Liver (tissue), 9 donors: ENCODE data around the gene REC114. TPM values are rescaled to one million over a fixed set of nuclear protein-coding genes. Genes with fewer than 3 reads are reported as not detected.

Source experiments
- DNase-seq: peaks from one replicate; pipeline ENCODE4 v3.0.0-alpha.2; 2017; ENCODE audit warnings: low spot score
- H3K27ac ChIP-seq, 2 donors: one replicate each; pipeline ENCODE4 v1.7.0; 2013; ENCODE audit warnings: inconsistent platforms in 2 of 2, low read length in 2 of 2, control low read depth in 1 of 2, low read depth in 1 of 2, mild to moderate bottlenecking in 1 of 2
- H3K27me3 ChIP-seq, 4 donors: one replicate each; pipeline versions ENCODE4 v1.6.1 to v1.7.0; 2013; ENCODE audit warnings: low read length in 3 of 4, inconsistent platforms in 1 of 4, mild to moderate bottlenecking in 1 of 4, moderate library complexity in 1 of 4; ENCODE audit not compliant: control insufficient read depth in 4 of 4, insufficient read depth in 4 of 4
- H3K36me3 ChIP-seq, 4 donors: one replicate each; pipeline versions ENCODE4 v1.6.1 to v1.7.0; 2013; ENCODE audit warnings: low read length in 3 of 4, mild to moderate bottlenecking in 3 of 4, low read depth in 1 of 4, moderate library complexity in 1 of 4; ENCODE audit not compliant: control insufficient read depth in 4 of 4, insufficient read depth in 3 of 4
- H3K4me1 ChIP-seq, 4 donors: one replicate each; pipeline versions ENCODE4 v1.6.1 to v1.7.0; 2013; ENCODE audit warnings: low read length in 3 of 4, mild to moderate bottlenecking in 3 of 4, moderate library complexity in 1 of 4; ENCODE audit not compliant: control insufficient read depth in 4 of 4, insufficient read depth in 4 of 4
- H3K4me3 ChIP-seq, 3 donors: one replicate each; pipeline versions ENCODE4 v1.6.1 to v1.7.0; 2013; ENCODE audit warnings: low read length in 3 of 3, control low read depth in 1 of 3, low read depth in 1 of 3, mild to moderate bottlenecking in 1 of 3
- H3K9ac ChIP-seq, 2 donors: one replicate each; pipeline ENCODE4 v1.7.0; 2013; ENCODE audit warnings: low read length in 2 of 2, mild to moderate bottlenecking in 2 of 2, moderate library complexity in 2 of 2, control low read depth in 1 of 2, low read depth in 1 of 2
- H3K9me3 ChIP-seq, 4 donors: one replicate each; pipeline versions ENCODE4 v1.6.1 to v1.7.0; 2013; ENCODE audit warnings: low read length in 3 of 4; ENCODE audit not compliant: control insufficient read depth in 4 of 4
- EGR1 ChIP-seq, 2 donors: IDR thresholded peaks; 2 replicates each; pipeline ENCODE4 v1.6.1; 2016 to 2018; ENCODE audit warnings: antibody characterized with exemption in 2 of 2, low read depth in 2 of 2
- FOXA1 ChIP-seq: IDR thresholded peaks from 2 replicates; pipeline ENCODE4 v1.6.1; 2016; ENCODE audit warnings: antibody characterized with exemption
- FOXA2 ChIP-seq: IDR thresholded peaks from 2 replicates; pipeline ENCODE4 v1.6.1; 2016; ENCODE audit warnings: antibody characterized with exemption
- GABPA ChIP-seq, 2 donors: IDR thresholded peaks in 1 of 2; conservative IDR thresholded peaks in 1 of 2; 2 replicates each; pipeline ENCODE4 v1.6.1; 2016; ENCODE audit warnings: antibody characterized with exemption in 2 of 2, mild to moderate bottlenecking in 1 of 2, moderate library complexity in 1 of 2
- HNF4A ChIP-seq, 2 donors: conservative IDR thresholded peaks; 2 replicates each; pipeline ENCODE4 v1.6.1; 2016; ENCODE audit warnings: antibody characterized with exemption in 2 of 2, mild to moderate bottlenecking in 2 of 2
- HNF4G ChIP-seq: IDR thresholded peaks from 2 replicates; pipeline ENCODE4 v1.6.1; 2016; ENCODE audit warnings: antibody characterized with exemption
- JUND ChIP-seq, 2 donors: IDR thresholded peaks; 2 replicates each; pipeline ENCODE4 v1.6.1; 2016; ENCODE audit warnings: antibody characterized with exemption in 2 of 2
- NR2F2 ChIP-seq: IDR thresholded peaks from 2 replicates; pipeline ENCODE4 v1.6.1; 2016; ENCODE audit warnings: antibody characterized with exemption
- RAD21 ChIP-seq, 2 donors: IDR thresholded peaks; 2 replicates each; pipeline ENCODE4 v1.6.1; 2016; ENCODE audit warnings: antibody characterized with exemption in 2 of 2, mild to moderate bottlenecking in 2 of 2
- RXRA ChIP-seq, 2 donors: IDR thresholded peaks; 2 replicates each; pipeline ENCODE4 v1.6.1; 2017 to 2018; ENCODE audit warnings: antibody characterized with exemption in 2 of 2, mild to moderate bottlenecking in 1 of 2
- SP1 ChIP-seq: IDR thresholded peaks from 2 replicates; pipeline ENCODE4 v1.6.1; 2018; ENCODE audit warnings: antibody characterized with exemption, mild to moderate bottlenecking
- TAF1 ChIP-seq: conservative IDR thresholded peaks from 2 replicates; pipeline ENCODE4 v1.6.1; 2016; ENCODE audit warnings: antibody characterized with exemption, mild to moderate bottlenecking
- YY1 ChIP-seq: IDR thresholded peaks from 2 replicates; pipeline ENCODE4 v1.6.1; 2016; ENCODE audit warnings: antibody characterized with exemption, mild to moderate bottlenecking
- WGBS: extraction: QIAGEN DNeasy Blood & Tissue Kit; methylation state at CpG from one replicate; pipeline ENCODE4 v1.1.7; 2013; 5-methylcytosine and 5-hydroxymethylcytosine counted together
- polyA plus RNA-seq, 2 donors: library from polyadenylated mRNA; stranded (reverse) in 1 of 2; unstranded in 1 of 2; fragments of 200-250 nt in 1 of 2; fragments of >200 nt in 1 of 2; fragmentation: Nextera tagmentation in 1 of 2; extraction: Ambion mirVana in 1 of 2; gene quantifications; one replicate each; pipeline versions ENCODE4 v1.2.1 to v1.2.3, GENCODE V29; 2013 to 2015
- total RNA-seq, 2 donors: library from RNA; depleted of rRNA; stranded (reverse); fragments of >200 nt; gene quantifications; one replicate each; pipeline ENCODE4 v1.2.3, GENCODE V29; 2014
- TF ChIP-seq, protein P1 (sequence below): IDR thresholded peaks from 2 replicates; pipeline ENCODE4 v1.6.1; 2016; ENCODE audit warnings: antibody characterized with exemption
- TF ChIP-seq, protein P2 (sequence below): IDR thresholded peaks from 2 replicates; pipeline ENCODE4 v1.6.1; 2016; ENCODE audit warnings: antibody characterized with exemption, mild to moderate bottlenecking
- TF ChIP-seq, protein P3 (sequence below): fragments of 150-350 bp; IDR thresholded peaks from 2 replicates; pipeline ENCODE4 v1.5.1; 2017; ENCODE audit warnings: improper control_type of control experiment, low read depth, low read length; ENCODE audit not compliant: missing input control
- TF ChIP-seq, protein P4 (sequence below): IDR thresholded peaks from 2 replicates; pipeline ENCODE4 v1.6.1; 2016; ENCODE audit warnings: antibody characterized with exemption
- TF ChIP-seq, protein P5 (sequence below): IDR thresholded peaks from 2 replicates; pipeline ENCODE4 v1.6.1; 2016; ENCODE audit warnings: antibody characterized with exemption
- donor health status: healthy.
- donor health status: healthy.
- donor health status: healthy.
- donor health status: healthy.
- donor health status: healthy.

The REC114 gene
- total and polyA plus RNA-seq, 4 donors: not detected

DNA sequence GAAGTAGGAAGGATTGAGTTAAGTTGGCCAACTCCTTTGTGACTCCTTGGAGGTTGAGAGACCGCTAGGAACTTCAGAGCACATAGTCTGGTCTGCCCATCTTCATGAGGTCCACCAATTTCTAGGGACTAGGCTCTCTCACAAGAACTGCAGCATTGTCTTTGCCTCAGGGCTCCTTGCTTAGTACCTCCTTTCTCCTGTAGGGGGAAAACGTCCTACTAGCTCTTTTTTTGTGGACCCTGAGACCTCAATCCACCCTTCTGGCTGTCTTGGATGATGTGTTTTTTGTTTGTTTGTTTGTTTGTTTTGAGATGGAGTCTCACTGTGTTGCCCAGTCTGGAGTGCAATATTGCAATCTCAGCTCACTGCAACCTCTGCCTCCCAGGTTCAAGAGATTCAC is 21.6 kb downstream of the REC114 start:
- DNase-seq: no peak
- H3K9me3 ChIP-seq: no peaks in the 10 kb centered on the region
- H3K4me1 ChIP-seq: no peaks in the 10 kb centered on the region
- H3K27me3 ChIP-seq: no peaks in the 10 kb centered on the region
- no peaks in the 10 kb centered on the region for H3K36me3 ChIP-seq
- no peak overlapping the region for H3K4me3 ChIP-seq
- no peak overlapping the region for H3K27ac ChIP-seq
- WGBS: 43% methylated on average over 2 of the region's 2 CpGs
- TF ChIP-seq, protein P1, sequence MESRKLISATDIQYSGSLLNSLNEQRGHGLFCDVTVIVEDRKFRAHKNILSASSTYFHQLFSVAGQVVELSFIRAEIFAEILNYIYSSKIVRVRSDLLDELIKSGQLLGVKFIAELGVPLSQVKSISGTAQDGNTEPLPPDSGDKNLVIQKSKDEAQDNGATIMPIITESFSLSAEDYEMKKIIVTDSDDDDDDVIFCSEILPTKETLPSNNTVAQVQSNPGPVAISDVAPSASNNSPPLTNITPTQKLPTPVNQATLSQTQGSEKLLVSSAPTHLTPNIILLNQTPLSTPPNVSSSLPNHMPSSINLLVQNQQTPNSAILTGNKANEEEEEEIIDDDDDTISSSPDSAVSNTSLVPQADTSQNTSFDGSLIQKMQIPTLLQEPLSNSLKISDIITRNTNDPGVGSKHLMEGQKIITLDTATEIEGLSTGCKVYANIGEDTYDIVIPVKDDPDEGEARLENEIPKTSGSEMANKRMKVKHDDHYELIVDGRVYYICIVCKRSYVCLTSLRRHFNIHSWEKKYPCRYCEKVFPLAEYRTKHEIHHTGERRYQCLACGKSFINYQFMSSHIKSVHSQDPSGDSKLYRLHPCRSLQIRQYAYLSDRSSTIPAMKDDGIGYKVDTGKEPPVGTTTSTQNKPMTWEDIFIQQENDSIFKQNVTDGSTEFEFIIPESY: no peak
- H3K9ac ChIP-seq: no peak overlapping the region

DNA sequence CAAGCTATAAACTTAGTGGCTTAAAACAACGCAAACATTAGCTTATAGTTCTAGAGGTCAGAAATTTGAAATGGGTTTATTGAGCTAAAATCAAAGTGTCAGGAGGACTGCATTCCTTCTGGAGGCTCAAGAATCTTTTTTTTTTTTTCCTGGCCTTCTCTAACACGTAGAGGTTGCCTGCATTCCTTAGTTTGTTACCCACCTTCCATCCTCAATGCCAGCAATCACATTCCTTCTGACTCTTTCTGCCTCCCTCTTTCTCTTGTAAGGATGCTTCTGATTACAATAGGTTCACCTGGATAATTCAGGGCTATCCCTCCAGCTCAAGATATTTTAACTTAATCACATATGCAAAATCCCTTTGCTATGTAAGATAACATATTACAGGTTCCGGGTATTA is 24.8 kb downstream of the REC114 start:
- TF ChIP-seq HNF4A (conservative IDR thresholded peaks at IDR 0.05) (no peak), GABPA (IDR thresholded peaks at IDR 0.05 in 1 of 2, conservative IDR thresholded peaks at IDR 0.05 in 1 of 2) (no peak), HNF4G (no peak), RAD21 (IDR thresholded peaks at IDR 0.05) (no peak), EGR1 (IDR thresholded peaks at IDR 0.05; ENCODE audit: low read depth in 2 of 2) (no peak), RXRA (IDR thresholded peaks at IDR 0.05) (no peak)
- TF ChIP-seq, protein P2, sequence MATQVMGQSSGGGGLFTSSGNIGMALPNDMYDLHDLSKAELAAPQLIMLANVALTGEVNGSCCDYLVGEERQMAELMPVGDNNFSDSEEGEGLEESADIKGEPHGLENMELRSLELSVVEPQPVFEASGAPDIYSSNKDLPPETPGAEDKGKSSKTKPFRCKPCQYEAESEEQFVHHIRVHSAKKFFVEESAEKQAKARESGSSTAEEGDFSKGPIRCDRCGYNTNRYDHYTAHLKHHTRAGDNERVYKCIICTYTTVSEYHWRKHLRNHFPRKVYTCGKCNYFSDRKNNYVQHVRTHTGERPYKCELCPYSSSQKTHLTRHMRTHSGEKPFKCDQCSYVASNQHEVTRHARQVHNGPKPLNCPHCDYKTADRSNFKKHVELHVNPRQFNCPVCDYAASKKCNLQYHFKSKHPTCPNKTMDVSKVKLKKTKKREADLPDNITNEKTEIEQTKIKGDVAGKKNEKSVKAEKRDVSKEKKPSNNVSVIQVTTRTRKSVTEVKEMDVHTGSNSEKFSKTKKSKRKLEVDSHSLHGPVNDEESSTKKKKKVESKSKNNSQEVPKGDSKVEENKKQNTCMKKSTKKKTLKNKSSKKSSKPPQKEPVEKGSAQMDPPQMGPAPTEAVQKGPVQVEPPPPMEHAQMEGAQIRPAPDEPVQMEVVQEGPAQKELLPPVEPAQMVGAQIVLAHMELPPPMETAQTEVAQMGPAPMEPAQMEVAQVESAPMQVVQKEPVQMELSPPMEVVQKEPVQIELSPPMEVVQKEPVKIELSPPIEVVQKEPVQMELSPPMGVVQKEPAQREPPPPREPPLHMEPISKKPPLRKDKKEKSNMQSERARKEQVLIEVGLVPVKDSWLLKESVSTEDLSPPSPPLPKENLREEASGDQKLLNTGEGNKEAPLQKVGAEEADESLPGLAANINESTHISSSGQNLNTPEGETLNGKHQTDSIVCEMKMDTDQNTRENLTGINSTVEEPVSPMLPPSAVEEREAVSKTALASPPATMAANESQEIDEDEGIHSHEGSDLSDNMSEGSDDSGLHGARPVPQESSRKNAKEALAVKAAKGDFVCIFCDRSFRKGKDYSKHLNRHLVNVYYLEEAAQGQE: no peak
- no peak overlapping the region for H3K9ac ChIP-seq
- no peak overlapping the region for H3K27ac ChIP-seq
- H3K4me1 ChIP-seq: no peaks in the 10 kb centered on the region
- H3K9me3 ChIP-seq: no peaks in the 10 kb centered on the region
- no peaks in the 10 kb centered on the region for H3K36me3 ChIP-seq
- WGBS: 66% methylated on average over 3 of the region's 3 CpGs
- H3K4me3 ChIP-seq: no peak overlapping the region
- H3K27me3 ChIP-seq: no peaks in the 10 kb centered on the region
- no peak for DNase-seq

DNA sequence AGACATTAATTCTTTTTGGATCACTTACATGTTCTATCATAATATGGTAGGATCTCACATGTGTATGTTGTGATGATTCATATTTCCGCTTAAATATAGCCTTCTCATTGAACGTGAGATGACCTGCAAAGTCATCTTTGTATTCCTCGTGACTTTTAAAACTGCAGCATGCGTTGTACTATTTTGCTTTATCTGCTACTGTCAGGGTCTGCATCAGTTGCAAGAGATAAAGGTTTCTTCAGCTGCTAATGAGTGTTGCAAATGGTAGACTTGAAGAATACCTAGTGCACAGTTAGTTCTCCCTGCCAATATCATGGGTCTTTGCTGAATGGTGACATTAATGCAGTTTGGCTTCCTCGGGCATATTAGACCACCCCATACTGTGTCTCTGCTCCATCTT is 31.8 kb downstream of the REC114 start:
- no peak overlapping the region for H3K9ac ChIP-seq
- H3K4me1 ChIP-seq: no peaks in the 10 kb centered on the region
- no peaks in the 10 kb centered on the region for H3K9me3 ChIP-seq
- WGBS: 80% methylated on average over 5 of the region's 5 CpGs
- H3K4me3 ChIP-seq: no peak overlapping the region
- H3K36me3 ChIP-seq: no peaks in the 10 kb centered on the region
- H3K27me3 ChIP-seq: peaks cover 0 to 6% (median 0%) of the 10 kb centered on the region in 4 donors
- no peak for DNase-seq
- no peak overlapping the region for H3K27ac ChIP-seq
- TF ChIP-seq RXRA (IDR thresholded peaks at IDR 0.05): no peak
- TF ChIP-seq NR2F2: no peak
- no peak for TF ChIP-seq HNF4A (conservative IDR thresholded peaks at IDR 0.05)
- TF ChIP-seq, protein P3, sequence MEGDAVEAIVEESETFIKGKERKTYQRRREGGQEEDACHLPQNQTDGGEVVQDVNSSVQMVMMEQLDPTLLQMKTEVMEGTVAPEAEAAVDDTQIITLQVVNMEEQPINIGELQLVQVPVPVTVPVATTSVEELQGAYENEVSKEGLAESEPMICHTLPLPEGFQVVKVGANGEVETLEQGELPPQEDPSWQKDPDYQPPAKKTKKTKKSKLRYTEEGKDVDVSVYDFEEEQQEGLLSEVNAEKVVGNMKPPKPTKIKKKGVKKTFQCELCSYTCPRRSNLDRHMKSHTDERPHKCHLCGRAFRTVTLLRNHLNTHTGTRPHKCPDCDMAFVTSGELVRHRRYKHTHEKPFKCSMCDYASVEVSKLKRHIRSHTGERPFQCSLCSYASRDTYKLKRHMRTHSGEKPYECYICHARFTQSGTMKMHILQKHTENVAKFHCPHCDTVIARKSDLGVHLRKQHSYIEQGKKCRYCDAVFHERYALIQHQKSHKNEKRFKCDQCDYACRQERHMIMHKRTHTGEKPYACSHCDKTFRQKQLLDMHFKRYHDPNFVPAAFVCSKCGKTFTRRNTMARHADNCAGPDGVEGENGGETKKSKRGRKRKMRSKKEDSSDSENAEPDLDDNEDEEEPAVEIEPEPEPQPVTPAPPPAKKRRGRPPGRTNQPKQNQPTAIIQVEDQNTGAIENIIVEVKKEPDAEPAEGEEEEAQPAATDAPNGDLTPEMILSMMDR: no peak
- TF ChIP-seq FOXA2: no peak
- no peak for TF ChIP-seq FOXA1
- TF ChIP-seq TAF1: no peak
- TF ChIP-seq YY1: no peak
- TF ChIP-seq, protein P4, sequence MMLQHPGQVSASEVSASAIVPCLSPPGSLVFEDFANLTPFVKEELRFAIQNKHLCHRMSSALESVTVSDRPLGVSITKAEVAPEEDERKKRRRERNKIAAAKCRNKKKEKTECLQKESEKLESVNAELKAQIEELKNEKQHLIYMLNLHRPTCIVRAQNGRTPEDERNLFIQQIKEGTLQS: no peak
- TF ChIP-seq JUND (IDR thresholded peaks at IDR 0.05): no peak
- no peak for TF ChIP-seq SP1
- TF ChIP-seq, protein P1: no peak
- TF ChIP-seq, protein P5, sequence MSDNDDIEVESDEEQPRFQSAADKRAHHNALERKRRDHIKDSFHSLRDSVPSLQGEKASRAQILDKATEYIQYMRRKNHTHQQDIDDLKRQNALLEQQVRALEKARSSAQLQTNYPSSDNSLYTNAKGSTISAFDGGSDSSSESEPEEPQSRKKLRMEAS: no peak
- no peak for TF ChIP-seq EGR1 (IDR thresholded peaks at IDR 0.05; ENCODE audit: low read depth in 2 of 2)
- TF ChIP-seq RAD21 (IDR thresholded peaks at IDR 0.05): no peak
- no peak for TF ChIP-seq GABPA (IDR thresholded peaks at IDR 0.05 in 1 of 2, conservative IDR thresholded peaks at IDR 0.05 in 1 of 2)
- no peak for TF ChIP-seq HNF4G
